ACHN (cell line): ENCODE results near the gene WFDC8.

Experiments
- DNase-seq: peaks from one replicate; pipeline ENCODE4 v3.0.0-alpha.2; 2015
- in situ Hi-C: cut with HindIII; loops from 2 replicates; pipeline ENCODE4 v1.10.0; 2017; ENCODE audit warnings: low sequenced_read_pairs, low pct_ligation_motif_present, low pct_unique_long_range_greater_than_20kb

WFDC8 gene

GRCh38 chr20:45506398-45506797 lies 72.7 kb downstream of the WFDC8 start:
- DNase-seq = no peak
- in situ Hi-C loops = no loop called here

- no peak for DNase-seq
- in situ Hi-C loops = no loop called here
These were observed 75.7 kb downstream of the WFDC8 start for GRCh38 chr20:45503403-45503802.

- in situ Hi-C loops = no loop called here
These were observed 76.5 kb downstream of the WFDC8 start for GRCh38 chr20:45502561-45502960.

More at GRCh38 chr20:45502561-45502960, 76.5 kb downstream of the WFDC8 start:
- DNase-seq = no peak
